ENCODE results near the gene ZNRF4.

DNA sequence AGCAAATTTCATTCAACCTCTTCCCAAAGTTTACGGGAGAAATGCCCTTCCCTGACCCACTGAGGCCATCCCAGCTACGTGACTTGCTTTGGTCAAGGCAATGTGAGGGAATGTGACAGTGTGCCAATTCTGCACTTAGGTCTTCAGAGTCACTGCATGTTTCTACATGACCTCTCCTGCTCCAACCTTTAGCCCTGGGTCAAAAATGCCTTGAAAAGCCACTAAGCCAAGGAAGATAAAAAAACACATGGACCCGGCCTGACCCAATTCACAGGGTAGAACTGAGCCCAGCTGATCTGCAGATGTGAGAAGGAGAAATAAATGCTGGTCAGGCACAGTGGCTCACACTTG lies 30.0 kb downstream of the ZNRF4 start:
- no peak for TF ChIP-seq CTCF (IDR thresholded peaks at IDR 0.05; ENCODE audit: low read length)
- no peak for TF ChIP-seq EZH2 (optimal IDR thresholded peaks at IDR 0.05; ENCODE audit: low read depth, low read length)

Data from MM.1S (cell line).